HG03575 (cell line): ENCODE data around the gene LGALSL.

Experiments
- ATAC-seq: cut with Tn5 transposase; IDR thresholded peaks from one replicate; pipeline ENCODE4 v1.9.1; 2021; ENCODE audit not compliant: unreplicated experiment, insufficient number of reproducible peaks, low FRiP score; ENCODE audit errors: extremely low read depth

The LGALSL gene

DNA sequence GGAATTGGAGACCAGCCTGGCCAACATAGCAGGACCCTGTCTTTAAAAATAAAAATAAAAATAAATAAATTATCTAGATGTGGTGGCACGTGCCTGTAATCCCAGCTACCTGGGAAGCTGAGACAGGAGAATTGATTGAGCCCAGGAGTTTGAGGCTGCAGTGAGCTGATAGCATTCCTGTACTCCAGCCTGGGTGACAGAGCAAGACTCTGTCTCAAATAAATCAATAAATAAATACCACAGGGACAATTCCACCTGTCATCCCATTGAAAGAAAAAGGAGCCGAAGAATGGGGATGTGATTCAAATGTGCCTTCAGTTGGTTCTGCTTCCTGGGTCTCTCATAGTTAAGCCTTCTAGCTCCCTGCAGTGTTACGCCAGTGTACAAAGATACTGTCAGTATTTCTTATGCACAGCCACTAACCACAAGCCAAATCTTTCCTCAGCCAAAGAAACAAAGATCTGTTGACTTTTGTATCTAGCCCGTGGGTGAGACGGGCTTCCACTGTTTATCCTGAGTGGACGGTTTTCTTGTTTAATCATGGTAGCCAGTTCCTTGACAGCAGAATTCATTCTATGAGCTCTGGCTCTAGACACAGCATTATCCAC is 12.6 kb downstream of the LGALSL start:
- ATAC-seq: no peak

DNA sequence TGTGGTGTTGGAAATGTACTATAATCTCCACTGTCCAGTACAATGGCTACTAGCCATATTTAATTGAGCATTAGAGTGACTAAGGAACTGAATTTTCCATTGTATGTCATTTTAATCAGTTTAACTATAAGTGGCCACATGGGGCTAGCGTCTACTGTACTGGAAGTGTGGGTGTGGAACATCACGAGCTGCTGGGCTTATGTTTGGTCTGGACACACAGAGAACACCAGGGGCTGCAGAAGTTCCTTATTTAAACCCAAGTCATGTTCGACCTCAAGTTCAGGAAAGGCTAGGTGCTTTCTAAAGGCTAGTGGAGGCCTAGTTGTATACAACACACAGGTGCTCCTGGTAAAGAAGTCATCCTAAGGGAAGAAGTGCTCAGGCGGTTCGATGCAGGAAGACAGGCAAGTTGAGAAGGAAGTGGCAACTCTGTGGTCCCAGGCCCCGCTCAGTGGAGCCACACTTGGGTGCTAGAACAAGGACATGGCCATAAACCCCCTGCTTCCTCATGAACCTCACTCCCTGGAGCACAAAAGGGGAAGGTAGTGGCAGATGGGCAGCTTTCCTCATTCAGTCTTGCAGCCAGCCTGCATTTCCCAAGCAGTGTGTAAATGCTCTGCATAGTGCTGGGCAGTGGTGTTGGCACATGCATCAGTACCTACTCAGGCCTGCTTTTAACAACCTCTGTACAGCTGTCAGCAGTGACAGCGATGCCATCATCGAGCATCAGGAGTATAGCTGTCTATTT is 13.3 kb downstream of the LGALSL start:
- ATAC-seq: no peak

DNA sequence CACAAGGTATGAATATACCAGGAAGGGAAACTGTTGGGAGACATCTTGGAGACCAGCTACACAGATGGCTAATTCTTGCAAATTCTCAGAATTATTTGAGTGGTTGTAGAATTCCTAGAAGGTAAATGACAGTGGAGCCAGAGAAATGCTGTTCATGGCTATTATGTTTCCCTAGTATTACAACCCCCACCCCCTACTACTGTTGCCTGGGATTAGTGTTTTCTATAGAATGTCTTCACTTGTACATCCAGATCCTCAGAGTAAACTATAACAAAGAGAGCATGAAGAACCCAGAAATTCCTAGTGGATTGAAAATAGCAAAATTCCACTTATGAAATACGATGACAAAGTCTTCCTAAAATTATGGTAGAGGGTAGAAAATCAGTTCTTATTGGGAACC is 15.3 kb downstream of the LGALSL start:
- ATAC-seq: no peak

DNA sequence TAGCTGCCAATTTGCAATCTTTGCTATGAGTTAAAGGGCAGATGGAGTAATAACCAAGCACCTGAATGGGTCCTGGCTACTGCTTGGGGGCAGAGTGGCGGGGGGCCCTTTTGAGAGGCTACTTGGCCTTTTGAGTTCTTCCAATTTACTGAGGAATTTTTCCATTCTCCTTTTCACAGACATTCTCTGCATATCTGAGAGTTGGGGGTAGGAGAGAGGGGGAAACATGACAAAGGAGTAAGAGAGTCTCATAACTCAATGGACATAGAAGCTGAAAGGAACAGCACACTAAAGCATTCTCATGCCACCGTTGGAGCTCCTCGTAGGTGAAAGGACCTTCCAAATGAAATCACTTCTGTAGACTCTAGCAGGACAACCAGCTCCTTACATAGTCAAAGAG is 16.1 kb downstream of the LGALSL start:
- no peak for ATAC-seq

DNA sequence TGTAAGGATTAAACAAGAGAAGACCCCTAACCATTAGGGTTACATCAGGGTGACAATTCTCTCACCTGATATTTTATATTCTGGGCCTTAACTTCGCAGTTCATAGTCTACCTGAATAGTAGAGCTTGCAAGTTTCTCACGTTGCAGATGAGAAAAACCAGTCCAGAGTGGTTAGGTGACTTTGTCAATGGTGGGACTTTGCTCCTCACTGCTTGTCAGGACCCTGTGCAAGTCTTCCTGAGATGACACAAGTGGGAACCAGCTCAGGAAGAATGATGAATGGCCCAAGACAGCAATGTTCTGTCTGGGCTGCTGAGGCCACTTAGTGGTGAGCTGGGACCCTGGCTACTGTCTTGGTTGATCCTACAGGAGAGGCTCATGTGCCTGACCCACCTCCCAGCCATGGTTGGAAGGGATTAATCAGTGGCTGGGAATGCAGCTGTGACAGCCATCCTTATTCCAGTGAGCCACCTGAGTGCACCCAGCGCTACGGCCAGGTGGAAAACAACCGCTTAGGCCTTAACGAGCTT is 16.9 kb downstream of the LGALSL start:
- no peak for ATAC-seq

DNA sequence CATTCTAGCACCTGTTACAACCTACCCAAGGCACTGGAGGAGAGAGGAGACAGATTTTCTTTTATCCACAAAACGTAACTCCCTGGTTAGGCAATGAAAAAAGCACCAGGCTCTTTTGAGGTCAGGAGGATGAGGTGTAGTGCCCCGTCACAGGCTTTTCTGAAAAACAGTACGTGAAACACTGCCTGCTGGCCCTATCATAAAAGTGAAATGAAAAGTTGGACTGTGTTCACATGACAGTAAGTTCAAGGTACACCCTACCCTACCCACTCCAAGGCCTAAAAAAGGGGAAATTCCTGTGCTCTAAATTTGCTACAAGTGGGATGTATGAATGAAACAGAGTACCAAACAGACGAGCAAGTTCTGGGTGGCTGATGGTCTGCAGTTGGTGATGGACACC is 17.6 kb downstream of the LGALSL start:
- no peak for ATAC-seq

DNA sequence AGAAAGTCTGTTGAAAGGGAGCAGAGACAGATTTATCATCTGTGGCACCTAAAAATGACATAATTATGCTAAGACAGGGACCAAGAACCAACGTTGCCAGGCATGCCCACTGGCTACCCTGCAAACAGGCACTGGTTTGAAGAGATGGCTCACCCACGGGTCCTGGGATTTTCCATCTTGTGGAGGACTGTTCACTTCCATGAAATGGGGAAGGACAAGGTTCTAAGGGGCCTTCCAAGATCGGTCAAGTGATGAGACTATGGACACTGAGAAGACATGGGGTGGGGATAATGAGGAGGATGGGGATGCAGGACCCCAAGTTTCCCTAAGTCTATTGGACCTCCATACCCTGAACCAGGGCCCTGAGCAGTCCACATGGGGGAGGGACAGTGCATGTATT is 18.9 kb downstream of the LGALSL start:
- ATAC-seq: no peak

DNA sequence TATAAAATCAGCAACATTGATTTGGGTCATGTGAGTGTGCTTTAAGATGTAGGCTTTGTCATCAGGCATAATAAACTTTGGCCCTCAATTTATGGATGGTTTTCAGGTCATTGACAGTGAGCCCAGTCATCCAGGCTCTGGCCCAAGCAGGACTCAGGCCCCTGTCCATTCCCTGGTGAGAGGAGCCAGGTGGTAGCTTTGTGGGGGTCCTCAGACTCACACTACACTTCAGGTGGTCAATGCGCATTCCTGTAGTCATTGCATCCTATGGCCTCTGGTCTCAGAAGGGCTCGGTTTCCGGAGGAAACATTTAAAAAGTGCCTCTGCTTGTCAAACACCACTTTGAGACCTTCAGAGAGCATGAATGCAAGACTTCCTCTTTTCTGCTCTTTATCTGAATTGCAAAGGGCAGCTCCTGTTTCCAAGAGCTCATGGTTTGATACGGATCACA is 20.2 kb downstream of the LGALSL start:
- ATAC-seq: no peak

DNA sequence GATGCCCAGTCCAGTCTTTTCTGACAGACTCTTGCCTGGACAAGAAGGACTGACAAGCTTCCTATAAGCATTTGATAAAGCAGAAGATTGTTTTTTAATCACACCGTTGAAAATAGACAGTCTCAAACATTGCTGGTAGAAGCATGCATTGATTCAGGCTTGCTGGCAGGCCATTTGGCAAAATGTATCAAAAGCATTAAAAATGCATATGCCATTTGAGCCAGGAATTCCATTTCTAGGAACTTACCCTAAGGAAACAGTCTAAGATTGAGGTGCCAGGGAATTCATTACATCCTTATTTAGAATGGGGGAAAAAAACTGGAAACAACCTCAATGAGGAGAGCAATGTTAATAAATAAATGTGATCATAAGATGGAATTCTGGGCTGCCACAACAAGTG is 20.7 kb downstream of the LGALSL start:
- no peak for ATAC-seq

DNA sequence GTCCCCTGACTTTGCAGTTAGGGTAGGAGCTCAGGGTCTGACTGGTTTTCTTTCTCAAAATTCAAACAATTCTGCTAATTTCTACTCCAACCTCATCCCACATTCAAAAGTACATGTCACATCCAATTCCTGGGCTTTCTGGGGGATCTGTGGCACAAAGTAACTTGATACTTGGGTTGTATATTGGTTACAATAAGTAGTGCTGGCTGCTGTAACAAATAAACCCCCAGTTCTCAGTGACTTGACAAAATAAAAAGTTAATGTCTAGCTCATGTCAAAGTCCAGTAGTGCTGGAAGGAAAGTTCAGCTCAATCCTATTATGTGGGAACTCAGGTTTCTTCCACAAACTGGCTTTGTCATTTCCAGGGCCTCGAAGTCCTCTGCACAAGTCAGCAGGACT is 23.1 kb downstream of the LGALSL start:
- ATAC-seq: no peak

DNA sequence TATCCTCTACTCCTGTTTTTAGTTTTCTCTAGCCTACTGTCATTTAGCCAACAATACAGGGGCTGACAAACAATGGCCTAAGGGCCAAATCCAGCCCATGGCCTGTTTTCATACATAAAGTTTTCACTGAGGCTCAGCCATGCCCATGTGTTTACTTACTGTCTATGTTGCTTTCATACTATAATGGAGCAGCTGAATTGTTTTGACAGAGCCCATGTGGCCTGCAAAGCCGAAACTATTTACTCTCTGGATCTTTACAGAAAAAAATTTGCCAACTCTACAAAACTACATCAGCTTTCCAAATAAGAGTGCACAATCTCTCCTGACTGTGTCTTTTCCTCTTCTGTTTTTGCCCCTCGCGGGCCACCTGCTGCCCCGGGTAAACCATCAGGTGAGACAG is 24.0 kb downstream of the LGALSL start:
- ATAC-seq: no peak

DNA sequence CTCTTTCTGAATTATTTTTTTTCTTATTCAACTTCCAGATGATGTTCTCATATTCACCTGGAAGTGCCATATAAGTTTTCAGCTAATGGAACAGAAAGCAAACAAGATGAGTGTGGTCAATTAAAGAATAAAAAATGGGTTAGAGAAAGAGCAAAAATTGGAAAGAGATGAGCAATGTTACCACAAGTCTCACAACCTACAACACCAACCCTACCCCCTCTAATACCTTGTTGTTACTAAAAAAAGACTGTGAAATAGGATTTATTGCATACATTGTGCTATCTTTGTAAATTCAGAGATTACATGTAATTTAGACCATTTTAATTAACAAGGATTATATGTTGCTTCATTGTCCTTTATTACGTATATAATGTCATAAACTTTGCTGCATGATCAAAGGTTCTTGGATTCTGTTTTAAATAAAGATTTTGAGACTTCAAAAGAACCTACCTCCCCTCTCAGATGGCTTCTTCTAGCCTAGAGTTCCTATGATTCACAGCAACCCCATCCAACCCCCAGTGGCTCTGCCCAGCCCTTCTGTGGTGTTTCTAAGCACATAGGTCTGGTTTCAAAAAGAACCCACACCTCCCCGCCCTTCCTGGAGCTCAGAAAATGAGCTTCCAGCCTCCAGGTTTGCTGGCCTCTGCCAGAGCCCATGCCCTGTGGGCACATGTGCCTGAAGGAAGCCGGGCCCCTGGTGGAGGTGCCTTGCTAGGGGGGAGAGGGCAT is 24.7 kb downstream of the LGALSL start:
- no peak for ATAC-seq

DNA sequence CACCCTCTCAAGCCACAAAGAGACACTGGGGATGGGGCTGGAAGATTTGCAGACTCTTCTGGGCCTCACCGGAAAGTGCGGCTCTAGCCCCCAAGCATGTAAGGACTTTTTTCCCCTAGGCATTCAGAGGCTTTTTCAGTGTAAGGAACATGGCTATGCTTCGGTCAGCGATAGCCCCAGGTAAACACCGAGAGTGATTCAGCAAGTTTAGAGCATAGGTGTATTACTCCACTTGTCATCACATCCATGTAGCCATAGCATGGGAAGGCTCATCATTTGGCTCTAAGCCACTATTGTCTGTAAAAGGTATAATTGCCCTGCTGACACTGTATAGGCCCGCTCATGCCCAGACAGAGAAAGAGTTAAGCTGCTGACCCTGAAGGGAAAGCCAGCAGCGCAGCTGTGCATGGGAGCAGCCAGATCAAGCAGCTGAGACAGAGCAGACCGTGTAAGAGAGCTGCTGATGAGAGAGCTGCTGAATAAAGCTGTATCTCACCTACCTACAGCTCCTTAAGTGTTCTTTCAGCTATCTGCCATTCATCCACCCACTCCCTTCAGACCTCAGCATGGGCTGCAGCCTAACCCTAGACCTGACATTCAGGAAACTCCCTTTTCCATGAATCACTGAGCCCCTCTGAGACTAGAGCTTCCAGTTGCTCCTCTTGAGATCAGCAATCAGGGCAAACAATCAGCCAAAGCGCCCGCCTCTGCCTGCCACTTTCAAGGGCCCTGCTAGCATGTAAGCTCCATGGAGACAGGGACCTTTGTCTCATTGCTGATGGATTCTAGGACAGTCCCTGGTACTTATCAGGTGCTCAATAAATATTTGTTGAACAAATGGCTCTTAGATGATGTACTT is 25.5 kb downstream of the LGALSL start:
- no peak for ATAC-seq

DNA sequence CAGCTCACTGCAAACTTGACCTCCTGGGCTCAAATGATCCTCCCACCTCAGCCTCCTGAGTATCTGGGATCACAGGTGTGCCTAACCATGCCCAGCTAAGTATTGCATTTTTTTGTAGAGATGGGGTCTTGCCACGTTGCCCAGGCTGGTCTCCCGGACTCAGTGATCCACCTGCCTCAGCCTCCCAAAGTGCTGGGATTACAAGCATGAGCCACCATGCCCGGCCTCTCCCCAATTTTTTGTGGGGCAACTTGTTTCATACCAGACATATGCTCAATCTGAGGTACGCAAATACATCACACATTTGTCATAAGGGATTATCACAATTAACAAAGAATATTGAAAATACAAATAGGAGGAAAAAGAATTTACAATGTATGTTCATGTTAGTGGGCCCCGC is 27.7 kb downstream of the LGALSL start:
- no peak for ATAC-seq

DNA sequence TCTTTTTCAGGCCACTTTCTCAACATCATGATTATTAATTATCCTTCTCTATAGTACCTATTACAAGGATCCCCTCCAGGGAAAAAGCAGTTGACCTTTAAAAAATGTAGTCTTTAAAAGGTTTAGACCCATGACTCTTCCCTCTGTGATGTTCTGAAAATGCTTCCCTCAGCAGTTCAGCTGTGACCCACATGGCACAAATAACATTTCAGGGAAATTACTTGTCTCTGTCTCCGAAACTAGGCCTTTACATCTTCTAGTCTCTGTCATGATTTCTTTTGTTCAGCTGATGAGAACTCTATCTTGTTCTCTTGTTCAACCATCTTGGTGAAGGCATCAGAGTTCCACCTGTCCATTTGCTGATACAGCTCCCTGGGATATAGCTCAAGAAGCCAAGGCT is 28.3 kb downstream of the LGALSL start:
- no peak for ATAC-seq

DNA sequence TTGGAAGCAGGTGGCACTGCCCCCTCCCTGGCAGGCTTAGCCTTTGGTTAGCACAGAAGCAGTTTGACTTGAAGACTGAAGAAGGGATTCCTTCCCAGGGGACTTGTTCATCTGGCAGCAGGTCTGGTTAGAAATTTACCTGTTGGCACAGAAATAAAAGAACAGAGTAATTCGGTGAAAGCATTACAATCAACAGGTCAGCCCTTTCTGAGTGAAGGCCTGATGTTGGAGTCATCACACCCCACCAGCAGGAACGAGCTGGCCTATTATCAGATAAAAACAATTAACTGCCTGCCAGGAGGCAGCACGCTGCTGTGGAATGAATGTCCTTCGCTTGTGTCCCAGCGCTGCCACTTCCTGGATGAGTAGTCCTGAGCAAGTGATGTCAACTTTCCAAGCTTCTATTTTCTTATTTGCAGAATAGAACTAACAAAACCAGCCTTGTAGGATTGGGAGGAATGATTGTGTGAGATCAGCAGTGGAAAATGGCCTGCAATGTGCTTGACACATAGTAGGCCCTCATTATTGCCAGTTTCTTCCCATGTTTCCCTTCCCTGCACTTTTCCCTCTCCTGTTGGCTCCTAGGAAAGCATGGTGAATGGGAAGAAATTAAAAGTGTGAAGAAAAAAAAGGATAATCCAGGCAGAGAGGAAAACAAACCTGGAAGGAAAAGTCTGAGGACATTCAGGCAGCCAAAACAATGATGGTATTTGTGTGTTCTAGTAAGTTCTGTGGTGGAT is 29.0 kb downstream of the LGALSL start:
- ATAC-seq: no peak

DNA sequence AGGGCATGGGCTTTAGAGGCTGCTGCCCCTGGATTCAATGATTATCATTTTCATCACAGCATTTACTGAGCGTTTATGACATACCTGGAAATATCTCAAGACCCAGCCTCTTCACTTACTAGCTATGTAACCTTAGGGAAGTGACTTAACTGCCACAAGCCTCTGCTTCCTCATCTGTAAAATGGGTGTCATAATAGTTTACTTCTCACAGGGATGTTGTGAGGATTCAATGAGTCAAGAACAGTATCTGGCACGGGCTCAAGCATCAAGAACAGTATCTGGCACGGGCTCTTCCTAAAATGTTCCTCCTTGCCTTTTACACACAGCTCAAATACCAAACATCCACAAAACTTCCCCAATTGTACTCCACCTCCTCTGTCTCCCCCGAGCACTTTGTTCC is 31.4 kb downstream of the LGALSL start:
- ATAC-seq: no peak

DNA sequence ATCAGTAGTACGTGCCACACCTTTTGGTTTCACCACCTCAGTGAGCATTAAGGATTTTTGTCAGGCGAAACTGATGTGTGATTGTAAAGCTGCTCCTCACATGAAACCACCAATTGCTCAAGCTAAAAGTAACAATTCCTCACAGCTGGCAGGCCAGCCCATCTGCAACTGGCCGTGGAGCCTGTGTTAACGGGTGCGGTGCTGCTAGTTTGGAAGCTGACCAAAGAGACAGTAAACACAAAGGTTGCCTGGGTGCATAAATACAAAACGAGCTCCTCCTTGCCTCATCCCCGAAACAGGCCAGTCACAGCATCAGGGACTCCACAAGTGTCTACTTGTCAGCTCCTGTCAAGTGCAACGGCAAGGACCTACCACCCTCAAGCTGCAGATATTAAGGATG is 32.0 kb downstream of the LGALSL start:
- ATAC-seq: no peak
